Parathyroid adenoma (tissue), 2 donors: ENCODE data around the gene TUBB3.

Experiments
- H2AFZ ChIP-seq: fragments of 300-600 bp; sonication (generic); one replicate; pipeline ENCODE4 v1.7.0; 2017; ENCODE audit warnings: antibody characterized with exemption, mild to moderate bottlenecking
- H3K27ac ChIP-seq: fragments of 300-600 bp; sonication (generic); one replicate; pipeline ENCODE4 v1.7.0; 2017
- H3K27me3 ChIP-seq: fragments of 300-600 bp; sonication (generic); one replicate; pipeline ENCODE4 v1.7.0; 2017; ENCODE audit warnings: low read length; ENCODE audit not compliant: control insufficient read depth, insufficient read depth
- H3K36me3 ChIP-seq: fragments of 300-600 bp; sonication (generic); one replicate; pipeline ENCODE4 v1.7.0; 2017; ENCODE audit warnings: low read length; ENCODE audit not compliant: control insufficient read depth, insufficient read depth
- H3K4me1 ChIP-seq: fragments of 300-600 bp; sonication (generic); one replicate; pipeline ENCODE4 v1.7.0; 2017; ENCODE audit warnings: control low read depth
- H3K4me2 ChIP-seq: fragments of 300-600 bp; sonication (generic); one replicate; pipeline ENCODE4 v1.7.0; 2017; ENCODE audit warnings: low read length
- H3K4me3 ChIP-seq: fragments of 300-600 bp; sonication (generic); one replicate; pipeline ENCODE4 v1.7.0; 2017; ENCODE audit warnings: low read depth, low read length
- H3K79me2 ChIP-seq: fragments of 300-600 bp; sonication (generic); one replicate; pipeline ENCODE4 v1.7.0; 2017; ENCODE audit warnings: control low read depth
- H3K9ac ChIP-seq: fragments of 300-600 bp; sonication (generic); one replicate; pipeline ENCODE4 v1.7.0; 2017; ENCODE audit warnings: mild to moderate bottlenecking
- H3K9me3 ChIP-seq: fragments of 300-600 bp; sonication (generic); one replicate; pipeline ENCODE4 v1.7.0; 2017; ENCODE audit warnings: low read length; ENCODE audit not compliant: control insufficient read depth
- TF ChIP-seq, protein P1 (sequence below): fragments of 300-600 bp; sonication (generic); IDR thresholded peaks from one replicate; pipeline ENCODE4 v1.7.0; 2017; ENCODE audit warnings: antibody characterized with exemption, mild to moderate bottlenecking
- donor health status: primary hyperparathyroidism.

The TUBB3 gene

GRCh38 chr16:89938175-89938885 is 15.2 kb downstream of the TUBB3 start:
- Histone ChIP-seq H3K79me2 (no peaks in the 10 kb centered on the region), H2AFZ (no peak overlapping the region), H3K9ac (no peak overlapping the region), H3K27me3 (no peaks in the 10 kb centered on the region), H3K36me3 (no peaks in the 10 kb centered on the region), H3K9me3 (no peaks in the 10 kb centered on the region), H3K4me2 (no peak overlapping the region), H3K4me3 (no peak overlapping the region), H3K27ac (no peak overlapping the region), H3K4me1 (no peaks in the 10 kb centered on the region)
- TF ChIP-seq, protein P1, sequence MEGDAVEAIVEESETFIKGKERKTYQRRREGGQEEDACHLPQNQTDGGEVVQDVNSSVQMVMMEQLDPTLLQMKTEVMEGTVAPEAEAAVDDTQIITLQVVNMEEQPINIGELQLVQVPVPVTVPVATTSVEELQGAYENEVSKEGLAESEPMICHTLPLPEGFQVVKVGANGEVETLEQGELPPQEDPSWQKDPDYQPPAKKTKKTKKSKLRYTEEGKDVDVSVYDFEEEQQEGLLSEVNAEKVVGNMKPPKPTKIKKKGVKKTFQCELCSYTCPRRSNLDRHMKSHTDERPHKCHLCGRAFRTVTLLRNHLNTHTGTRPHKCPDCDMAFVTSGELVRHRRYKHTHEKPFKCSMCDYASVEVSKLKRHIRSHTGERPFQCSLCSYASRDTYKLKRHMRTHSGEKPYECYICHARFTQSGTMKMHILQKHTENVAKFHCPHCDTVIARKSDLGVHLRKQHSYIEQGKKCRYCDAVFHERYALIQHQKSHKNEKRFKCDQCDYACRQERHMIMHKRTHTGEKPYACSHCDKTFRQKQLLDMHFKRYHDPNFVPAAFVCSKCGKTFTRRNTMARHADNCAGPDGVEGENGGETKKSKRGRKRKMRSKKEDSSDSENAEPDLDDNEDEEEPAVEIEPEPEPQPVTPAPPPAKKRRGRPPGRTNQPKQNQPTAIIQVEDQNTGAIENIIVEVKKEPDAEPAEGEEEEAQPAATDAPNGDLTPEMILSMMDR, result no peak

- H3K4me3 ChIP-seq, result no peak overlapping the region
- no peak overlapping the region for H3K27ac ChIP-seq
- H2AFZ ChIP-seq, result no peak overlapping the region
- no peaks in the 10 kb centered on the region for H3K27me3 ChIP-seq
- no peaks in the 10 kb centered on the region for H3K79me2 ChIP-seq
- no peaks in the 10 kb centered on the region for H3K9me3 ChIP-seq
- TF ChIP-seq, protein P1, result no peak
- no peaks in the 10 kb centered on the region for H3K4me1 ChIP-seq
- no peak overlapping the region for H3K9ac ChIP-seq
- H3K4me2 ChIP-seq, result no peak overlapping the region
- no peaks in the 10 kb centered on the region for H3K36me3 ChIP-seq
These were observed 21.6 kb downstream of the TUBB3 start for GRCh38 chr16:89944773-89945172.

- Histone ChIP-seq H3K4me3 (no peak overlapping the region), H3K27ac (no peak overlapping the region), H3K36me3 (no peaks in the 10 kb centered on the region), H3K79me2 (no peaks in the 10 kb centered on the region), H3K9me3 (no peaks in the 10 kb centered on the region), H3K27me3 (no peaks in the 10 kb centered on the region), H3K4me1 (no peaks in the 10 kb centered on the region), H2AFZ (no peak overlapping the region), H3K4me2 (no peak overlapping the region), H3K9ac (no peak overlapping the region)
- TF ChIP-seq, protein P1, result no peak
These were observed 22.5 kb downstream of the TUBB3 start for GRCh38 chr16:89945654-89946053.

- Histone ChIP-seq H3K9me3 (no peaks in the 10 kb centered on the region), H3K4me1 (no peaks in the 10 kb centered on the region), H3K36me3 (no peaks in the 10 kb centered on the region), H3K4me2 (no peak overlapping the region), H3K27ac (no peak overlapping the region), H3K4me3 (no peak overlapping the region), H3K79me2 (no peaks in the 10 kb centered on the region), H3K9ac (no peak overlapping the region), H3K27me3 (no peaks in the 10 kb centered on the region), H2AFZ (no peak overlapping the region)
- TF ChIP-seq, protein P1, result no peak
These were observed 23.4 kb downstream of the TUBB3 start for GRCh38 chr16:89946515-89946914.
